CD4-positive, alpha-beta T cell treated with Interleukin-4 for 1 hour (primary cell): ENCODE data around the gene OSCP1.
A peak's percentile ranks its signal among the peaks of the same experiment; 100 is the strongest.

Experiments
- DNase-seq, 2 donors: peaks; one replicate each; pipeline ENCODE4 v3.0.0-alpha.2; 2020 to 2022

Gene OSCP1

DNA sequence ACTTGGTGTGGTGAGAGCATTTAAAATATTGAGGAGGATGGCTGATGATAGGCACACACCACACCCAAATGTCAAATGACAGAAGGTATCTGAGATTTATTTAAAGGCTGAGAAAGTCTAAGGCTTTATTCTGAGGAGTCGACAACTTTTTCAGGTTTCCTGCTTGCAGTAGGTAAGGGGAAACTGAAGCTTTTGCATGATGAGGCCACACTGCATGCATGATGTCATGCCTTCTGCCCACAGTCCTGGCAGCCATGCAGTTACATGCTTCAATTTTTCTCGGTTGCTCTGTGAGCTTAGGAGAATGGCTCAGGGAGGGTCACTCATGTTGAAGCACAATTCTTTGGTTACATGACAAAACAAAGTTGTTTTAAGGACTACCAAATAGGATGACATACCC, 7.0 kb downstream of the OSCP1 start:
- DNase-seq: no peak

DNA sequence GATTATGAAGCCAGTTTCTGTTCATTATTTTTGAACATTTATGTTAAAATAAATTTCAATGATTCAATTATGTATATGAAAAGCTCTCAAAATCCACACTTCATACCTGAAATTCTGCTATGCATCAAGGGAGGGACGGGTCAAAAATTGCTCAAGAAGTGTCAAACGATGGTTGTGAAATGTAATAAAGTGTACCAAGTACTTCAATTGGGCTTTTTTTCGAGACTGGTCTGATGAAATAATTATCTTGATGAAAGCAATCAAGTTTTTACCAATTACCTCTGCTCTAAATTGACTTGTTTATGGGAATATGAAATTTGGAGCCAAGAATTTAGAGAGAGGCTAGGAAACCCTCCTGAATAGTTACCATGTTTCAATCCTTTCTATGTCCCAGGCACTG, 7.9 kb downstream of the OSCP1 start:
- DNase-seq: no peak

DNA sequence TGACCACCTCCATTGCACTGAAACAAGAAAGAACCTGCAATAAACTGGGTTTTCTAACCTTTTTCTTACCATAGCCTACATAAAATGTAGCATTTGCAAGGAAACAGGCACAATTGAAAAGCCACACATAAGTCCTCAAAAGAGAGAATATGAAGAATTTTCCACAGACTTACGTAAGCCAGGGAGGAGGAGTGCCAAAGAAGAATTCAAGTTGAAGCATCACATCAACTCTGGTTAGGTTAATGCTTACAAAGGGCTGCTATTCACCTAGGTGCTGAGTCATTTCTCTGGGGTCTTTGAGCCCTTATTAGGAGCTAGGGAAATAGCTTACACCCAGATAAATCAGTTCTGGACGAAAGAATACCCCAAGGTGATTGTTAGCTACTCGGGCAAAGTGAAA, 9.6 kb downstream of the OSCP1 start:
- no peak for DNase-seq

DNA sequence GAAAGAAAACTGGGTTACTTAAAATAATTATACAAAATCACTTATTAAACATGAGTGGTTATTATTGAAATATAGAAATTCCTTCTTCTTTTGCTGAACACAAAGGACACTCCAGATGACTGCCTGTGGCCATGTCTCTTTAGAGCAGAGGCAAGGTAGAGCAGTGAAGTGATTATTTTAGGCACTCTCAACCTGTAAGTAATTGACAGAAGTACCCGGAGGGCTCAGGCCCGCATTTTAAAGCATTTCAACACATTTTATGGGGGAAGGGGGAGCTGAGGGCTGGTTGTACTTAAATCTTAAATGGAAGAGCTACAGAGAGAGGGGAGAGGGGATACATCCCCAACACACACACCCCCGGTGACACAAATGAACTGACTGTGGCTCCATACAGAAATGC, 10.2 kb downstream of the OSCP1 start:
- DNase-seq: no peak

DNA sequence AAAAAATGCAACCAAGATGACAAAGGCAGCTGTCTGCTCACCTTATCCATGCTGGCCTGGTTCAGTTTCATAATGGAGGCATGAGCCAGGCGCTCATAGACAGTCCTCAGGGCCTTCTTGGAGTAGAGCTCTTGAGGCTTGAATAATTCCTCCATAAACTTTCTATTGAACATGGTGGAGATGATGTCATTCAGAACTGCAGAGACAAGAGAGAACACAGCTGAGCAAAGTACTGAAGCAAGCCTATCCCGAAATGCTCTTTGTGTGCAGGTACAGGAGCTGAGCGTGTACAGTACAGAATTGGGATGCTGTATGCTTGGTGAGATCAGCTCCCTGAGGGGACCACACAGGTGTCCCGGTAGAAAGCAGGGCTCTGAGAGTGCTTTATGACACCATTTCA, 11.5 kb downstream of the OSCP1 start:
- no peak for DNase-seq

DNA sequence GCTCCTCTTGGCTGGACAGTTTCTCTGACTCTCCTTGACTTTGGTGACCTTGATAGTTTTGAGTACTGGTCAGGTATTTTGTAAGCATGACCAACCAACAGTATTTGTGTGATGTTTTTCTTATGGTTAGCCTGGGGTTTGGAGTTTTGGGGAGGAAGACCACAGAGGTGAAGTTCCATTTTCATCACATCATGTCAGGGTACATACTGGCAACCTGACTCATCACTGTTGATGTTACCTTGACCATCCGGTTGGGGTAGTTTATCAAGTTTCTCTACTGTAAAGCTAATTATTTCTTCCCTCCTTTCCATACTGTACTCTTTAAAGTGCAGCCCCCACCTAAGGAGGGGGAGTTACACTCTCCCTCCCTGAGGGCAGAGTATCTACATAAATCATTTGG, 13.4 kb downstream of the OSCP1 start:
- no peak for DNase-seq

DNA sequence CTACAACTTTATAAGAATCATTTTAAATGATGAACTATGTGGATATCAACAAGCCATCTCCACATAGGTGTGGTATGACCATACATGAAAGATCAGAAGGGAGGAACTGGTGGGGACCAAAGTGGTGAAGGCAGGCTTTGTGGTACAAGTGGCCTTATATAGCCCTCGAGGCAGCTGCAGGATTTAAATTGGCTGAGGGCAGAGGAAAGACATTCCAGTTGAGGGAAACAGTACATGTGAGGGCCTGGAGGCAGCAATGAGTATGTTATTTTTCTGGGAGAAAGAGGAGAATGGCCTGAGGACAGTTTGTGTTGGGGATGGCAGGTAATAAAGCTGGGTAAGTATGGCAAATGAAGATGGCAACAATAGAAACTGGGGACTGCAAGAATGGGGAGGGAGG, 17.1 kb downstream of the OSCP1 start:
- DNase-seq: no peak

DNA sequence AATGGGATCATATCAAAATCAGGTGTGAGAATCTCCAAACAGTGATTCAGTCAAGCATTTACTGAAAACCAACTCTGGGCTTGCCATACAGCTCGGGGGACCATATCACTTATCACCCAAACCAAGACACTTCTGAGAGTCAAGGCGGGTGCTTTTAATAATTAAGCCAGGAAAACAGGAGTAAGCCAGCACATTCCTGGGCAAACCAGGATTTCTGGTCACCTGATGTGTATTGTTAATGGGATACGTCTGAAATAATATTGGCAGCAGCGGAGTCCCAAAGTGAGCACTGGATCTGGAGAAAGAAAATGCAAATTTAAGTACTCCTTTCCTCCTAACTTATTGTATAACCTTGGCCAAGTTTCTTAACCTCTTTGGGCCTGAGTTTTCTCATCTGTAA, 17.6 kb downstream of the OSCP1 start:
- no peak for DNase-seq

DNA sequence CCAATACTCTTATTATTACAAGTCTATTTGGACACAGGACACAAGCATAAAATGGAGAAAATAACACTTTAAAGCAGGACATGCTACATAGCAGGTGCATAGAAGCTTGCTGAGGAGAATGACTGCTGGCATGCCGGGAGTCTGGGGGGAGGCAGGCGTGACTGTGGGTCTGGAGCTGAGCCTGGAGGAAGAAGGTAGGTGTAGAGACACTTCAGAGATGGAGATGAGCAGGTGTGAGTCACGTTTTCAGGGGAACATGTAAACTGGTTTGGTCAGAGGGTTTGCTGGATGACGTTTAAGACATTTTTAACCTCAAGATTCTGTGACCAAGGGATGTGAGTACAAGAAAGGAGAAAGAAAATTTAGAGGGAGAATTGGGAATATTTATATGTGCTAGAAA, 24.5 kb downstream of the OSCP1 start:
- DNase-seq: no peak

DNA sequence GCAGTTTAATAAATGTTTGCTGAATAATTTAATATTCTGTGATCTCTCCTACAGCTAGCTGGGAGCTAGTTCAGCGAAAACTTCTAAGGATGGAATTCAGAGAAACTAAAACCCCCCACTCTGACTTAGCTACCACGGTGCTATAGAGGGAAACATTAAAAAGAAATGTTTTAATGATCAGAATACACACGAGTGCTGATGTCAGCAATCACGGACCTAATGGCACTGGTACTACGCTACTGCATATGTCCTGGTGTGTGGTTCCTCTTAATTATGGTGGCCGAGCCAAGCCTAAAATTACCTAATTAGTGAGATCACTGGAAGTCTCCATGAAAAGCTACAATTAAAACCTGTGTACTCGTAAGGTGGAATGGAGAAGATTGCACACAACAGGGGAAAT, 28.6 kb downstream of the OSCP1 start:
- no peak for DNase-seq

DNA sequence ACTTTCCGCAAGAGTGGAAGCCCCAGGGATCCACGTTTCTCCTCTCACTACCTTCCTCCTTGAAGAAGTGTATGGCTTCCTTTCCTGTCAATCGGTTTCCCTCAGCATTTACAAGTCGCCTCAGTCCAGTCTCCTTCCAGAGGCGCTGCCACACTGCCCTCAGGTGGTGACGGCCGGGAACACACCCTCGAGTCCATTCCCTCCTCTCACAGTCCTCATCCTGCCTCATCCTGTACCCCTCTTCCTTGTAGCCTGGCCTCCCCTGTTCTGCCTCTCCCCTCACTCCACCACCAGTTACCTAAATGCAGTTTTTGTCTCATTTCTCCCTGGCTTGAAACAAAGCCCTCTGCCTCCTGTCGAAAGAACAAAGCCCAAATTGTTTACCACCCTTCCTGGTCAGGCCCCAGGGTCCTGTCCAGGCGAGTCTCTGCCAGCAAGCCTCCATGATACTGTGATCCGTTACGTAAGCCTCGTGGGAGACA, 29.4 kb downstream of the OSCP1 start:
- peak; percentile 88 to 89 for DNase-seq

DNA sequence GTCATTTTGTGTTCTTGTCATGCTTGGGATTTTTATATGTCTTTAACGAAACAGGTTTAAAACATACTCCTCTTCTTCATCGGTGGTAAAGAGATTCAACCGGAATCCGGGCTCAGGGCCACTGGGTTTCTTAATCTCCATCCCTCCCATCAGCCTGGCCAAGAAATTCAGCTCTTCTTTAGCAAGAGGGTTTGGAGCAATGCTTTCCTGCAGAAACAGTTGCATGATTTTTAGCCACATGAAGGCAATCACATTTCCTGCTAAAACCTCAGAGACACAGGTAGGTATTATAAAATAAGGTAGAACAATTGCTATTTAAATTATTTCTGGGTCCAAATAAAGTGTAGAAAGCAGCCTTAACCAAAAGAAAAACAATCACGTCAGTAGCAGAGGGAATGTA, 29.8 kb downstream of the OSCP1 start:
- DNase-seq: no peak

DNA sequence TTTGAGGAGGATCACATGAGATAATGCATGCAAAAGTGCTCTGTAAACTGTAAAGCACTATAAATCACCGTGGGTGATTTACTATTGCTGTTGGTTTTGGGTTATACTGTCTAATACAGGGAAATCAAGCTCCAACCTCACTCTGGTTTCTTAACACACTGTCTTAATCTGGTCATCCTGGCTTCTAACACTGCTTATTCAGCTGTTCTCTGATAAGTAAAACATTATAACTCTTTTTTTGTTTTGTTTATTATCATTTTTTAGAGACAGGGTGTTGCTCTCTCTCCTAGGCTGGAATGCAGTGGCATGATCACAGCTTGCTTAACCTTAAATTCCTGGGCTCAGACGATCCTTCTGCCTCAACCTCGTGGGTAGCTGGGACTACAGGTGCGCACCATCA, 30.7 kb downstream of the OSCP1 start:
- DNase-seq: no peak

DNA sequence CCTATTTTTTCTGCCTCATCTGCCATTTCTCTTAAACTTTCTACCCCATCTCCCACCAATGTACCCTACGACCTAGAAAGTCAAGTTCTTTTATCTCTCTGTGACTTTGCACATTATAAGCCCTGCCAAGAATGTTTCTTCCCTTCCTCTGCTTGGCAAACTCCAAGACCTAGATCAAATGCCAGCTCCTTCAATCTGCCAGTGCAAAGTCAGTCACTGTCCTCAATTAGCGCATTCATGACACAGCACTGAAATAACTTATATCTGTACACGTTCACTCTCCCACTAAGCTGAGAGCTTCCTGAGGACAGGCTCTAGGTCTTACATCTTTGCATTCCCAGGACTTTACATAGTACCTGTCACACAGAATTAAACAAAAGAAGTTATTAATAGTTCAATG, 31.1 kb downstream of the OSCP1 start:
- no peak for DNase-seq

DNA sequence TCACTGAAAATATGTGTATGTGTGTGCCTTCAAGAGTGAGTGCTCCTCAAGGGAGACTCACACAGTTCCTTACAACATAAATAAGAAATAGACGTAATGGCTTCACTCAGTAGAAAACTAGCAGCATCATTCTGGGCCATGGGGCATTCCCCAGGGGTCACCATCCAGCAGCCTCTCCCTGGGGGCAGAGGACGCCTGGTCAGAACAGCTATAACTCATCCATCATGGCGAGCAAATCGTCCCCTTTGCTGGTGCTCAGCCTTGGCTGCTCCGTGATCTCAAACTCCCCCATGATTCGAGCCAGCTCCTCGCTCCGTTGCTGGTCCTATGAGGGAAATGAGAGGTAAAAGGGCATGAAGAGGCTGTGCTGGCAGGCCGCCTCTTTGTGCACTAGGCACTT, 32.3 kb downstream of the OSCP1 start:
- DNase-seq: no peak

DNA sequence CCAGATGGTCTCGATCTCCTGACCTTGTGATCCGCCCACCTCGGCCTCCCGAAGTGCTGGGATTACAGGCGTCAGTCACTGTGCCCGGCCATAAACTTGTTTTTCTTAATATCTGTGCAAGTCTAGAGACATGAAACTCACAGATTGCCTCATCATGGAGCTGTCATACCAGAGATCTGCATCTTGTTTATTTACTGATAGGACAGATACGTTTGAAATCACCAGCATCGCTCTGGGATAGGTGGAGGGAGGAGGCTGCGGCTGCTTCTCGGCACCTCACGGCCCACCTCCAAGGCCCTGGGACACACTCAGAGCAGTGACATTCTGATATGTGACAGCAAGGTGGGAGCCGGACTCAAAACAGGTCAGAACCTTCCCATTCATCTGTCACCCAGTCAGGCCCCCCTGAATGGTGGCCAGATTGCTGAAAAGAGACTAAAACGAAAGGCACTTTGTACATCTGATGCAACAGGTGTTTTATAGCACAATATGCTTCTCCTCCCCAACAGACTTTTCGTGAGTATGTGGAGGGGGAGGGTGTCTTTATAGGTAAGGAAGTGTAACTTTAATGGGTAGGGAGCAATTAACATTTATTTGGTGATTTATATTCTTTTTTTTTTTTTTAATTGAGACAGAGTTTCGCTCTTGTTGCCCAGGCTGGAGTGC, 34.5 kb downstream of the OSCP1 start:
- DNase-seq: no peak

DNA sequence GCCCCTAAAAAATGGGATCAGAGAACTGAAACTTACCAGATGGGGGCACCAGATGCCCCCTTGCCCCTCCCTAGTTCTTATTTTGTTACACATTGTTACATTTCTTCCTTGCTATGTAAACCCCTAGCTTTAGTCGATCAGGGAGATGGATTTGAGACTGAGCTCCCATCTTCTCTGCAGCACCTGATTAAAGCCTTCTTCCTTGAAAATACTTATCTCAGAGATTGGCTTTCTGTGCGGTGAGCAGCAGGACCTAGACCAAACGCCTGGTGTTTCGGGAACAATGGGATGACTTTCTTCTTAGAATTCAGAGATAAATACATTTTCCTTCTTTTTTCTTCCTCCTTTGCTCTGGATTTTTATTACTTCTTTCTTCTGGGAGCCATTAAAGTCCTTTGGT, 35.9 kb downstream of the OSCP1 start:
- DNase-seq: no peak

DNA sequence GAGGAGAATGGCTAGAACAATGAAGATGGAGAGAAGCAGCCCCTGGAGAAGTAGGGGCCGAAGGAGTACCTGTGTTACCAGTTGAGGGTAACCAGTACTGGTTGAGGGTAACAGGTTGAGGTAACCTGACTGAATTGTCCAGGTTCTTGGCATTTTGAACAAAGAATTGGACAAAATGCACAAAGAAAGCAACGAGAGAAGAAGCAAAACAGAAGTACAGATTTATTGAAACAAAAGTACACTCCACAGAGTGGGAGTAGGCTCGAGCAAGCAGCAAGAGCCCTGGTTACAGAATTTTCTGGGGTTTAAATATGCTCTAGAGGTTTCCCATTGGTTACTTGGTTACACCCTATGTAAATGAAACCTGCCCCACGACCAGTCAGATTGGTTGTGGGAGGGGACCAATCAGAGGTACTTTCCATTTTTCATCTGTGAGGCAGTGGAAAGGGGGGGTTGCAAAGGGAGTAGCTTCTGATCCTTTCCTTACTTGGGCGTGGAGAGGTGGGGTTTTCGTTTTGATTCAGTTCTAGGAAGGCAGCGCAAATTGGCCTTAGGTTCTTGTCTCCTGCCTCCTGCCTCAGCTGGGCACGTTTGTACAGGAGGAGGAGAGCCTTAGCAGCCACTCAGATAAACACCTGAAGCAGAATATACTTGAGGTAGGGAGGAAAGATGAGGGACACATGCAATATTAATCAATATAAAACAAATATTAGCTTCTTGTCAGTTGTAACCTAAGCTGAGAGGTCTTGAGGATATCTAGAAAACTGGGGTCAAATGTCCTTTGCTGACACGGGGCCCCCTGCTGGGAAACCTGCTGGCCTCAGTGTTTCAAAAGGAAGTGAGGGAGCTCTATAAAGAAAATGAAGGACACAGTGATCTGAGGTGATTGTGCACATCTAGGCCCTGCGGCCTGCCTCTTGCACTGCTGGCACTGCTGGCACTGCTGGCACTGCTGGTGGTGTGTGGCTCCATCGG, 38.3 kb downstream of the OSCP1 start:
- DNase-seq: peak; percentile 42 to 65

DNA sequence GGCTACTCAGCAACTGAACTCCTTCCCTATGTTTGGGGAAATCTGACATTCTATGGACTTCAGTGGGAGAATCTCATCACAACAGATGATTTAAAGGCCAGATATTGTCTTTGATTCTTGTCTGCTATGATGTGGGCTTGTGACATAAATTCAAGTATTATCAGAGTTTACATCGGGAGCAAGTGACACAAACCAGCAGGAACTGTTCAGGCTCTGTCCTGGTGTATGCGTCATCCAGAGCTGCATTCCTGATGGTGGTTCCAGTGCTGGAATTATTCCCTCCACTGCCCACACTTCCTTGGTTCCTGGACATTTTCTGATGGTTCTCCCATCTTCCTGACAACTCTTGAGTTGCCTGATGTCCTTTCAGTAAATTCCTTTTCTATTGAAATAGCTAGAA, 41.8 kb downstream of the OSCP1 start:
- no peak for DNase-seq

DNA sequence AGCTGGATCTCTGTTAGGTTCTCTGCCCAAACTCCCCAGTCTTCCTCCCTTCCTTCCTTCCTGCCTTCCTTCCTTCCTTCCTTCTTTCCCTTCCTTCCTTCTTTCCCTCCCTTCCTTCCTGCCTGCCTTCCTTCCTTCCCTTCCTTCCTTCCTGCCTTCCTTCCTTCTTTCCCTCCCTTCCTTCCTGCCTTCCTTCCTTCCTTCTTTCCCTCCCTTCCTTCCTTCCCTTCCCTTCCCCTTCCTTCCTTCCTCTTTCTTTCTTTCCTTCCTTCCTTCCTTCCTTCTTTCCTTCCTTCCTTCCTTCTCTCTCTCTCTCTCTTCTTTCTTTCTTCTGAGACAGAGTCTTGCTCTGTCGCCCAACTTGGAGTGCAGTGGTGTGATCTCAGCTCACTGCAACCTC, 43.8 kb downstream of the OSCP1 start:
- DNase-seq: no peak

DNA sequence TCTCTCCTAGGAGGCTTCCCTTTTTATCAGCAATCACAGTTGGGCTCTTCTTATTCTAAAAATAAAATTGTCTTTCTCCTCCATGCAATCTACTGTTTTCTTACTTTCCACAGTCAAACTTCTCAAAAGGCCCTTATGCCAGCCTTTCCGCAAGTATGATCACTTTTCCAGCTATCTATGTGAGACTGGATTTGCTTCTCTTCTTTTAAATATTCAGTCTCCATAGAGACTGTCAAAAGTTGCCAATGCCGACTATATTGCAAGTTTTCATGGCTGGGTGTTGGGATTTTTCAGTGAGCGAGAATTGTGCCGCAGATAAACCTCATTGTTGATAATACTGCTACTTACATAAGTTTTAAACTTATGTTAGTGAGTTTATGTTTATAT, 47.8 kb downstream of the OSCP1 start:
- no peak for DNase-seq

DNA sequence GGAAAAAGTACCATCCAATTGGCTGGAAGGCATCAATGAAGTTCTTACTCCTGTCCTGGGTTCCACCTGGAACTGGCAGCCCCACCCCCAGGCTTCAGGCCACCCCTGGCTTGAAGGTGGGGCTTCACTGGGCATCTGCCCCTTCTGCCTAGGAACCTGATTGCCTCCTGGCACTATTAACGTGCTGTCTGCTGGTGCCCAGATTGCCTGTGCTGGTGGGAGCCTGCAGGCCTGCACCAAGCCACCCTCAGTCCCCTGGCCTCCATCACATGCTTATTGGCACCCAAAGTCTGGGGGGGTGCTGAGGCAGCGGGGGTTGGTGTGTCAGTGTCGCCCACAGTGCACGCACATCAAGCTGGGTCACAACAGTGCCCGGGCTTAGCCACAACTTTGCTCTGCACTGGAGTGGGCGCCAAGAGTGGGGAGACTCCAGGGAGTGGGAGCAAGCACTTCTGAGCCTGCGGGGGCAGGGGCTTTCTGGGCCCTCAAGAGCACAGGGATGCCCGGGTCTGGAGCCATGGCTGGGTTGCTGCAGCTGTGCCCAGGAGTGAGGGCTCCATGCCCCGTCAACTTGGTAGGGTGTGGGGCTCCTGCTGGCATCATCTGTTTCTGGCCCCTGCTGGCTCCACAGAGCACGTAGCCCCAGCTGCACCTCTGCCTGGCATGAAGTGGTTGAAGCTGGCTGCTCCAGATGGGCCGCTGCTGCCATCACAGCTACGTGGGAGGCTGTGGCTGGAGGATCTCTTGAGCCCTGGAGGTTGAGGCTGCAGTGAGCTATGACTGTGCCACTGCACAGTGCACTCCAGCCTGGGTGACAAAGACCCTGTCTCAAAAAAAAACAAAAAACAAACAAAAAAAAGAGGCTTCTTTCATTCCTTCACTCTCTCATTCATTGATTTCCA, 48.4 kb downstream of the OSCP1 start:
- DNase-seq: no peak
